Liver (tissue), 9 donors: ENCODE results near the gene CERKL. TPM values are rescaled to one million over a fixed set of nuclear protein-coding genes. Genes with fewer than 3 reads are reported as not detected.

Source experiments
- DNase-seq: peaks from one replicate; pipeline ENCODE4 v3.0.0-alpha.2; 2017; ENCODE audit warnings: low spot score
- H3K27ac ChIP-seq, 2 donors: one replicate each; pipeline ENCODE4 v1.7.0; 2013; ENCODE audit warnings: inconsistent platforms in 2 of 2, low read length in 2 of 2, control low read depth in 1 of 2, low read depth in 1 of 2, mild to moderate bottlenecking in 1 of 2
- H3K27me3 ChIP-seq, 4 donors: one replicate each; pipeline versions ENCODE4 v1.6.1 to v1.7.0; 2013; ENCODE audit warnings: low read length in 3 of 4, inconsistent platforms in 1 of 4, mild to moderate bottlenecking in 1 of 4, moderate library complexity in 1 of 4; ENCODE audit not compliant: control insufficient read depth in 4 of 4, insufficient read depth in 4 of 4
- H3K36me3 ChIP-seq, 4 donors: one replicate each; pipeline versions ENCODE4 v1.6.1 to v1.7.0; 2013; ENCODE audit warnings: low read length in 3 of 4, mild to moderate bottlenecking in 3 of 4, low read depth in 1 of 4, moderate library complexity in 1 of 4; ENCODE audit not compliant: control insufficient read depth in 4 of 4, insufficient read depth in 3 of 4
- H3K4me1 ChIP-seq, 4 donors: one replicate each; pipeline versions ENCODE4 v1.6.1 to v1.7.0; 2013; ENCODE audit warnings: low read length in 3 of 4, mild to moderate bottlenecking in 3 of 4, moderate library complexity in 1 of 4; ENCODE audit not compliant: control insufficient read depth in 4 of 4, insufficient read depth in 4 of 4
- H3K4me3 ChIP-seq, 3 donors: one replicate each; pipeline versions ENCODE4 v1.6.1 to v1.7.0; 2013; ENCODE audit warnings: low read length in 3 of 3, control low read depth in 1 of 3, low read depth in 1 of 3, mild to moderate bottlenecking in 1 of 3
- H3K9ac ChIP-seq, 2 donors: one replicate each; pipeline ENCODE4 v1.7.0; 2013; ENCODE audit warnings: low read length in 2 of 2, mild to moderate bottlenecking in 2 of 2, moderate library complexity in 2 of 2, control low read depth in 1 of 2, low read depth in 1 of 2
- H3K9me3 ChIP-seq, 4 donors: one replicate each; pipeline versions ENCODE4 v1.6.1 to v1.7.0; 2013; ENCODE audit warnings: low read length in 3 of 4; ENCODE audit not compliant: control insufficient read depth in 4 of 4
- FOXA1 ChIP-seq: IDR thresholded peaks from 2 replicates; pipeline ENCODE4 v1.6.1; 2016; ENCODE audit warnings: antibody characterized with exemption
- FOXA2 ChIP-seq: IDR thresholded peaks from 2 replicates; pipeline ENCODE4 v1.6.1; 2016; ENCODE audit warnings: antibody characterized with exemption
- GABPA ChIP-seq, 2 donors: IDR thresholded peaks in 1 of 2; conservative IDR thresholded peaks in 1 of 2; 2 replicates each; pipeline ENCODE4 v1.6.1; 2016; ENCODE audit warnings: antibody characterized with exemption in 2 of 2, mild to moderate bottlenecking in 1 of 2, moderate library complexity in 1 of 2
- HNF4A ChIP-seq, 2 donors: conservative IDR thresholded peaks; 2 replicates each; pipeline ENCODE4 v1.6.1; 2016; ENCODE audit warnings: antibody characterized with exemption in 2 of 2, mild to moderate bottlenecking in 2 of 2
- JUND ChIP-seq, 2 donors: IDR thresholded peaks; 2 replicates each; pipeline ENCODE4 v1.6.1; 2016; ENCODE audit warnings: antibody characterized with exemption in 2 of 2
- NR2F2 ChIP-seq: IDR thresholded peaks from 2 replicates; pipeline ENCODE4 v1.6.1; 2016; ENCODE audit warnings: antibody characterized with exemption
- RAD21 ChIP-seq, 2 donors: IDR thresholded peaks; 2 replicates each; pipeline ENCODE4 v1.6.1; 2016; ENCODE audit warnings: antibody characterized with exemption in 2 of 2, mild to moderate bottlenecking in 2 of 2
- RXRA ChIP-seq, 2 donors: IDR thresholded peaks; 2 replicates each; pipeline ENCODE4 v1.6.1; 2017 to 2018; ENCODE audit warnings: antibody characterized with exemption in 2 of 2, mild to moderate bottlenecking in 1 of 2
- SP1 ChIP-seq: IDR thresholded peaks from 2 replicates; pipeline ENCODE4 v1.6.1; 2018; ENCODE audit warnings: antibody characterized with exemption, mild to moderate bottlenecking
- TAF1 ChIP-seq: conservative IDR thresholded peaks from 2 replicates; pipeline ENCODE4 v1.6.1; 2016; ENCODE audit warnings: antibody characterized with exemption, mild to moderate bottlenecking
- YY1 ChIP-seq: IDR thresholded peaks from 2 replicates; pipeline ENCODE4 v1.6.1; 2016; ENCODE audit warnings: antibody characterized with exemption, mild to moderate bottlenecking
- WGBS: extraction: QIAGEN DNeasy Blood & Tissue Kit; methylation state at CpG from one replicate; pipeline ENCODE4 v1.1.7; 2013; 5-methylcytosine and 5-hydroxymethylcytosine counted together
- polyA plus RNA-seq, 2 donors: library from polyadenylated mRNA; stranded (reverse) in 1 of 2; unstranded in 1 of 2; fragments of 200-250 nt in 1 of 2; fragments of >200 nt in 1 of 2; fragmentation: Nextera tagmentation in 1 of 2; extraction: Ambion mirVana in 1 of 2; gene quantifications; one replicate each; pipeline versions ENCODE4 v1.2.1 to v1.2.3, GENCODE V29; 2013 to 2015
- total RNA-seq, 2 donors: library from RNA; depleted of rRNA; stranded (reverse); fragments of >200 nt; gene quantifications; one replicate each; pipeline ENCODE4 v1.2.3, GENCODE V29; 2014
- TF ChIP-seq, protein P1 (sequence below): IDR thresholded peaks from 2 replicates; pipeline ENCODE4 v1.6.1; 2016; ENCODE audit warnings: antibody characterized with exemption, mild to moderate bottlenecking
- TF ChIP-seq, protein P2 (sequence below): IDR thresholded peaks from 2 replicates; pipeline ENCODE4 v1.6.1; 2016; ENCODE audit warnings: antibody characterized with exemption
- TF ChIP-seq, protein P3 (sequence below): fragments of 150-350 bp; IDR thresholded peaks from 2 replicates; pipeline ENCODE4 v1.5.1; 2017; ENCODE audit warnings: improper control_type of control experiment, low read depth, low read length; ENCODE audit not compliant: missing input control
- donor health status: healthy.
- donor health status: healthy.
- donor health status: healthy.
- donor health status: healthy.
- donor health status: healthy.

Gene CERKL
- total and polyA plus RNA-seq, 4 donors, result 0.50 to 0.79 TPM; not detected in 2

DNA sequence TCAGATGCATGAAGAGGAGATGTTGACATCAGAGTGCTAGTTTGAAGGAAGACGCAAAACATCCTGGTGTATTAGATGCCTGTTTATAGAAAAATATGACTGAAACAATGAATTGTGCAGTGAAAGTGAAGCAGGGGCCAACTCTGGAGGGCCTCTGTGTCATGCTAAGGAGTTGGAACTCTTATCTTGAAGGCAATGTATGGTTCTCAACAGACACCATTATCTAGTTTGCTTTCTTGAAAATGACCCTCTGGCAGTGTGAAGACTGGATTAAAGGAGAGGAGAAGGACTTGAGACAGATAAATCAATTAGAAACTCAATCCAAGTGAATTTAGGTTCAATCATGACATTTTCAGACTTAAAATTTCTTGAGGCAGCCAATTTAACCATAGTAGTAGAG, 136.7 kb downstream of the CERKL start:
- 93% methylated on average over 1 of the region's 1 CpG for WGBS
- H3K4me1 ChIP-seq, result no peaks in the 10 kb centered on the region
- no peak overlapping the region for H3K4me3 ChIP-seq
- no peak overlapping the region for H3K27ac ChIP-seq
- peaks cover 0 to 3% (median 0%) of the 10 kb centered on the region in 4 donors for H3K27me3 ChIP-seq
- H3K36me3 ChIP-seq, result peaks cover 0 to 2% (median 0%) of the 10 kb centered on the region in 4 donors
- TF ChIP-seq FOXA1, result no peak
- DNase-seq, result no peak
- H3K9ac ChIP-seq, result no peak overlapping the region
- H3K9me3 ChIP-seq, result no peaks in the 10 kb centered on the region

DNA sequence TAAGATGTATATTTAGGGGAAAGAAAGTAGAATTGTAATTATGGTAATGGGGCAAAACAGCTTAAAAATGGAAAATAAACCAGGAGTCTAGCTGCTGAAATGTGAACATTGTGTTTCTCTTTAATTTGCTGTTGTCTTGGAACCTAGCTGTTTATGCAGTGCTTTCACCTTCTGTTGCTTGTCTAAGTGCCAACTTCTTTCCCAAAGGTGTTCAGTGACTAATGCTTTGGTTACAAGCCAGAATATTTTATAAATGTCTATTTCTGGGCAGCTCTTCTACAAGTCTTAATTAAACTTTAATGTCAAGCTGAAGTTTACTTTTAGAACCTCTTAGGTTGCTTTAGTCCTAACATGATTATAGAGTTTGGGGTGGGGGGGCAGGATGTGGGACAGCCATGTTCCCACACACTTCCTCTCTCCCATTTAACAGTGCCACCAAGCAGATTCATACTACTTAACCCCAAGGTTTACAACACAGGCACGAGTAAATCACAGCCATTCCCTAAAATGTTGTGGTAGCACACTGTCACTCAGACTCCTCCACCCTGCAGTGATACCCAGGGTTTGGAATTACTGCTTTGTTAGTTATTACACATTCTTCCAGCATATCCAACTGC, 139.1 kb downstream of the CERKL start:
- no peaks in the 10 kb centered on the region for H3K9me3 ChIP-seq
- 54% methylated on average over 1 of the region's 1 CpG for WGBS
- H3K27ac ChIP-seq, result no peak overlapping the region
- no peak overlapping the region for H3K4me3 ChIP-seq
- no peaks in the 10 kb centered on the region for H3K27me3 ChIP-seq
- H3K9ac ChIP-seq, result no peak overlapping the region
- no peak for TF ChIP-seq GABPA (IDR thresholded peaks at IDR 0.05 in 1 of 2, conservative IDR thresholded peaks at IDR 0.05 in 1 of 2)
- TF ChIP-seq SP1, result no peak
- TF ChIP-seq JUND (IDR thresholded peaks at IDR 0.05), result no peak
- TF ChIP-seq RAD21 (IDR thresholded peaks at IDR 0.05), result no peak
- TF ChIP-seq, protein P1, sequence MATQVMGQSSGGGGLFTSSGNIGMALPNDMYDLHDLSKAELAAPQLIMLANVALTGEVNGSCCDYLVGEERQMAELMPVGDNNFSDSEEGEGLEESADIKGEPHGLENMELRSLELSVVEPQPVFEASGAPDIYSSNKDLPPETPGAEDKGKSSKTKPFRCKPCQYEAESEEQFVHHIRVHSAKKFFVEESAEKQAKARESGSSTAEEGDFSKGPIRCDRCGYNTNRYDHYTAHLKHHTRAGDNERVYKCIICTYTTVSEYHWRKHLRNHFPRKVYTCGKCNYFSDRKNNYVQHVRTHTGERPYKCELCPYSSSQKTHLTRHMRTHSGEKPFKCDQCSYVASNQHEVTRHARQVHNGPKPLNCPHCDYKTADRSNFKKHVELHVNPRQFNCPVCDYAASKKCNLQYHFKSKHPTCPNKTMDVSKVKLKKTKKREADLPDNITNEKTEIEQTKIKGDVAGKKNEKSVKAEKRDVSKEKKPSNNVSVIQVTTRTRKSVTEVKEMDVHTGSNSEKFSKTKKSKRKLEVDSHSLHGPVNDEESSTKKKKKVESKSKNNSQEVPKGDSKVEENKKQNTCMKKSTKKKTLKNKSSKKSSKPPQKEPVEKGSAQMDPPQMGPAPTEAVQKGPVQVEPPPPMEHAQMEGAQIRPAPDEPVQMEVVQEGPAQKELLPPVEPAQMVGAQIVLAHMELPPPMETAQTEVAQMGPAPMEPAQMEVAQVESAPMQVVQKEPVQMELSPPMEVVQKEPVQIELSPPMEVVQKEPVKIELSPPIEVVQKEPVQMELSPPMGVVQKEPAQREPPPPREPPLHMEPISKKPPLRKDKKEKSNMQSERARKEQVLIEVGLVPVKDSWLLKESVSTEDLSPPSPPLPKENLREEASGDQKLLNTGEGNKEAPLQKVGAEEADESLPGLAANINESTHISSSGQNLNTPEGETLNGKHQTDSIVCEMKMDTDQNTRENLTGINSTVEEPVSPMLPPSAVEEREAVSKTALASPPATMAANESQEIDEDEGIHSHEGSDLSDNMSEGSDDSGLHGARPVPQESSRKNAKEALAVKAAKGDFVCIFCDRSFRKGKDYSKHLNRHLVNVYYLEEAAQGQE, result no peak
- TF ChIP-seq NR2F2, result no peak
- no peak for TF ChIP-seq FOXA2
- no peak for TF ChIP-seq FOXA1
- TF ChIP-seq, protein P2, sequence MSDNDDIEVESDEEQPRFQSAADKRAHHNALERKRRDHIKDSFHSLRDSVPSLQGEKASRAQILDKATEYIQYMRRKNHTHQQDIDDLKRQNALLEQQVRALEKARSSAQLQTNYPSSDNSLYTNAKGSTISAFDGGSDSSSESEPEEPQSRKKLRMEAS, result no peak
- no peaks in the 10 kb centered on the region for H3K4me1 ChIP-seq
- no peak for DNase-seq
- H3K36me3 ChIP-seq, result no peaks in the 10 kb centered on the region

DNA sequence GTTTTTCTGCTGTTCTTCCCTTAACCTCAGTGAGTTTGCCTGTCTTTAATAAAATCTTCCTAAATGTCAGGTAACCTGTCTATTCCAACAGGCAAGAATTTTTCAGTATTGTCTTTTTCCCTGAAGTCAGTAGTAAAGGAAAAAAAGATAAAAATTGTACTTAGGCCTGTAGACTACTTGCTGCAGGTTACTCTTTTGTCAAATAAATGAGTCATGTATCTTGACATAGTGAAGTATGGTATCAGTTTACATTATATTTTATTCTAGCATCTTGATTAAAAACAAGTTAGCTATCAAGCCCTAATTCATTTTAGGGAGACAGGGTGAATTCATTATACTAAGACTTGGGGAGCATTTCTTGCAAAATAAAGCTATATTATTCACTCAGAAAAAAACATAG, 139.9 kb downstream of the CERKL start:
- no peak for DNase-seq
- Histone ChIP-seq H3K4me3 (no peak overlapping the region), H3K9ac (no peak overlapping the region), H3K4me1 (no peaks in the 10 kb centered on the region), H3K36me3 (no peaks in the 10 kb centered on the region), H3K9me3 (no peaks in the 10 kb centered on the region), H3K27ac (no peak overlapping the region), H3K27me3 (no peaks in the 10 kb centered on the region)
- no peak for TF ChIP-seq HNF4A (conservative IDR thresholded peaks at IDR 0.05)
- TF ChIP-seq FOXA2, result no peak
- TF ChIP-seq TAF1, result no peak
- no peak for TF ChIP-seq FOXA1
- TF ChIP-seq RXRA (IDR thresholded peaks at IDR 0.05), result no peak
- no peak for TF ChIP-seq JUND (IDR thresholded peaks at IDR 0.05)
- TF ChIP-seq, protein P3, sequence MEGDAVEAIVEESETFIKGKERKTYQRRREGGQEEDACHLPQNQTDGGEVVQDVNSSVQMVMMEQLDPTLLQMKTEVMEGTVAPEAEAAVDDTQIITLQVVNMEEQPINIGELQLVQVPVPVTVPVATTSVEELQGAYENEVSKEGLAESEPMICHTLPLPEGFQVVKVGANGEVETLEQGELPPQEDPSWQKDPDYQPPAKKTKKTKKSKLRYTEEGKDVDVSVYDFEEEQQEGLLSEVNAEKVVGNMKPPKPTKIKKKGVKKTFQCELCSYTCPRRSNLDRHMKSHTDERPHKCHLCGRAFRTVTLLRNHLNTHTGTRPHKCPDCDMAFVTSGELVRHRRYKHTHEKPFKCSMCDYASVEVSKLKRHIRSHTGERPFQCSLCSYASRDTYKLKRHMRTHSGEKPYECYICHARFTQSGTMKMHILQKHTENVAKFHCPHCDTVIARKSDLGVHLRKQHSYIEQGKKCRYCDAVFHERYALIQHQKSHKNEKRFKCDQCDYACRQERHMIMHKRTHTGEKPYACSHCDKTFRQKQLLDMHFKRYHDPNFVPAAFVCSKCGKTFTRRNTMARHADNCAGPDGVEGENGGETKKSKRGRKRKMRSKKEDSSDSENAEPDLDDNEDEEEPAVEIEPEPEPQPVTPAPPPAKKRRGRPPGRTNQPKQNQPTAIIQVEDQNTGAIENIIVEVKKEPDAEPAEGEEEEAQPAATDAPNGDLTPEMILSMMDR, result no peak
- no peak for TF ChIP-seq NR2F2
- TF ChIP-seq YY1, result no peak
- no peak for TF ChIP-seq SP1
- TF ChIP-seq, protein P1, result no peak
- TF ChIP-seq, protein P2, result no peak
- TF ChIP-seq RAD21 (IDR thresholded peaks at IDR 0.05), result no peak
